Astrocyte (in vitro differentiated cells and primary cell): ENCODE data around the gene HSPB1. TPM values are rescaled to one million over a fixed set of nuclear protein-coding genes. Genes with fewer than 3 reads are reported as not detected.

Experiments used
- DNase-seq: peaks from one replicate; pipeline ENCODE4 v3.0.0-alpha.2; 2010; ENCODE audit warnings: low read depth
- FAIRE-seq: peaks from 2 replicates; lab custom pipeline; 2011; peaks lifted over from hg19 to GRCh38; lab: Jason Lieb, UNC
- H2AFZ ChIP-seq: 2 replicates; pipeline ENCODE4 v1.6.0; 2012; ENCODE audit warnings: low read depth, low read length, inconsistent platforms
- H3K27ac ChIP-seq: 2 replicates; pipeline ENCODE4 v1.5.1; 2011; ENCODE audit warnings: low read depth, low read length, inconsistent platforms
- H3K27me3 ChIP-seq: 2 replicates; pipeline ENCODE4 v1.6.0; 2011; ENCODE audit warnings: low read length, inconsistent platforms; ENCODE audit not compliant: insufficient read depth
- H3K36me3 ChIP-seq: 2 replicates; pipeline ENCODE4 v1.5.1; 2011; ENCODE audit warnings: low read length, inconsistent platforms; ENCODE audit not compliant: insufficient read depth
- H3K4me1 ChIP-seq: 2 replicates; pipeline ENCODE4 v1.5.1; 2011; ENCODE audit warnings: low read length, inconsistent platforms; ENCODE audit not compliant: insufficient read depth
- H3K4me2 ChIP-seq: 2 replicates; pipeline ENCODE4 v1.6.0; 2012; ENCODE audit warnings: low read length, inconsistent platforms
- H3K4me3 ChIP-seq: 2 replicates; pipeline ENCODE4 v1.5.1; 2011; ENCODE audit warnings: low read depth, mild to moderate bottlenecking, low read length, inconsistent platforms; ENCODE audit not compliant: insufficient read depth
- H3K79me2 ChIP-seq: 2 replicates; pipeline ENCODE4 v1.6.0; 2012; ENCODE audit warnings: mild to moderate bottlenecking, low read length, inconsistent platforms; ENCODE audit not compliant: insufficient read depth
- H3K9ac ChIP-seq: 2 replicates; pipeline ENCODE4 v1.6.0; 2012; ENCODE audit warnings: mild to moderate bottlenecking, low read length, inconsistent platforms
- H3K9me3 ChIP-seq: 2 replicates; pipeline ENCODE4 v1.5.1; 2012; ENCODE audit warnings: low read depth, mild to moderate bottlenecking, low read length, inconsistent platforms; ENCODE audit not compliant: insufficient read depth
- H4K20me1 ChIP-seq: 2 replicates; pipeline ENCODE4 v1.6.0; 2012; ENCODE audit warnings: low read length, inconsistent platforms; ENCODE audit not compliant: insufficient read depth
- H3K27ac Mint-ChIP-seq: one replicate; pipeline ENCODE4 v1.8.0; 2021; ENCODE audit warnings: mild to moderate bottlenecking, mixed read lengths; ENCODE audit not compliant: unreplicated experiment
- H3K27me3 Mint-ChIP-seq: one replicate; pipeline ENCODE4 v1.8.0; 2021; ENCODE audit warnings: low read depth, mixed read lengths; ENCODE audit not compliant: unreplicated experiment
- H3K36me3 Mint-ChIP-seq: one replicate; pipeline ENCODE4 v1.8.0; 2021; ENCODE audit warnings: low read depth, mixed read lengths; ENCODE audit not compliant: unreplicated experiment
- H3K4me1 Mint-ChIP-seq: one replicate; pipeline ENCODE4 v1.8.0; 2021; ENCODE audit warnings: low read depth, mixed read lengths; ENCODE audit not compliant: unreplicated experiment
- H3K4me3 Mint-ChIP-seq: one replicate; pipeline ENCODE4 v1.8.0; 2021; ENCODE audit warnings: mild to moderate bottlenecking, moderate library complexity, mixed read lengths; ENCODE audit not compliant: unreplicated experiment
- H3K9me3 Mint-ChIP-seq: one replicate; pipeline ENCODE4 v1.8.0; 2021; ENCODE audit warnings: mild to moderate bottlenecking, mixed read lengths; ENCODE audit not compliant: unreplicated experiment
- CTCF ChIP-seq: IDR thresholded peaks from 2 replicates; pipeline ENCODE4 v1.5.1; 2011; ENCODE audit warnings: low read depth, mild to moderate bottlenecking, inconsistent platforms, low read length, moderate library complexity; ENCODE audit not compliant: insufficient read depth
- EZH2 ChIP-seq: IDR thresholded peaks from 2 replicates; pipeline ENCODE4 v1.6.1; 2012; ENCODE audit warnings: mild to moderate bottlenecking, low read length, inconsistent platforms; ENCODE audit not compliant: insufficient read depth
- total RNA-seq: library from RNA; stranded (reverse); gene quantifications from 2 replicates; pipeline ENCODE4 v1.2.1, GENCODE V29; 2021

HSPB1 gene
- total RNA-seq, 1 donor from 2014 or later = 933 TPM

- H3K27me3 Mint-ChIP-seq = no peaks in the 10 kb centered on the region
- H3K27ac Mint-ChIP-seq = no peak overlapping the region
- no peaks in the 10 kb centered on the region for H3K9me3 Mint-ChIP-seq
- Histone ChIP-seq H3K4me2 (no peak overlapping the region), H3K36me3 (peaks cover 58% of the 10 kb centered on the region), H4K20me1 (peaks cover 100% of the 10 kb centered on the region), H3K9me3 (no peaks in the 10 kb centered on the region), H3K27ac (no peak overlapping the region), H3K27me3 (no peaks in the 10 kb centered on the region), H3K4me3 (no peak overlapping the region), H3K9ac (no peak overlapping the region), H3K79me2 (peaks cover 93% of the 10 kb centered on the region), H3K4me1 (peaks cover 6% of the 10 kb centered on the region), H2AFZ (no peak overlapping the region)
- no peak for TF ChIP-seq CTCF
- no peak for TF ChIP-seq EZH2
- peaks cover 39% of the 10 kb centered on the region for H3K36me3 Mint-ChIP-seq
- peaks cover 40% of the 10 kb centered on the region for H3K4me1 Mint-ChIP-seq
- DNase-seq = no peak
- FAIRE-seq = no peak
- no peak overlapping the region for H3K4me3 Mint-ChIP-seq
Observed at GRCh38 chr7:76327610-76328009, 25.1 kb downstream of the HSPB1 start.

GRCh38 chr7:76328389-76328788, 25.9 kb downstream of the HSPB1 start:
- FAIRE-seq (no peak), DNase-seq (no peak)
- Histone ChIP-seq H4K20me1 (peaks cover 100% of the 10 kb centered on the region), H3K27me3 (no peaks in the 10 kb centered on the region), H3K9ac (no peak overlapping the region), H3K9me3 (no peaks in the 10 kb centered on the region), H3K4me1 (peaks cover 6% of the 10 kb centered on the region), H3K27ac (no peak overlapping the region), H3K4me2 (no peak overlapping the region), H2AFZ (no peak overlapping the region), H3K4me3 (no peak overlapping the region), H3K36me3 (peaks cover 57% of the 10 kb centered on the region), H3K79me2 (peaks cover 98% of the 10 kb centered on the region)
- Mint-ChIP-seq H3K4me3 (no peak overlapping the region), H3K27me3 (no peaks in the 10 kb centered on the region), H3K4me1 (peaks cover 35% of the 10 kb centered on the region), H3K36me3 (peaks cover 38% of the 10 kb centered on the region), H3K27ac (no peak overlapping the region), H3K9me3 (no peaks in the 10 kb centered on the region)
- no peak for TF ChIP-seq CTCF
- TF ChIP-seq EZH2 = no peak

GRCh38 chr7:76329479-76329878, 27.0 kb downstream of the HSPB1 start:
- H3K9me3 Mint-ChIP-seq = no peaks in the 10 kb centered on the region
- peaks cover 38% of the 10 kb centered on the region for H3K4me1 Mint-ChIP-seq
- H3K79me2 ChIP-seq = peaks cover 100% of the 10 kb centered on the region
- H4K20me1 ChIP-seq = peaks cover 100% of the 10 kb centered on the region
- H3K36me3 ChIP-seq = peaks cover 57% of the 10 kb centered on the region
- peak overlapping the region; percentile 2 for H3K27ac Mint-ChIP-seq
- H2AFZ ChIP-seq = no peak overlapping the region
- no peak overlapping the region for H3K27ac ChIP-seq
- H3K4me3 Mint-ChIP-seq = no peak overlapping the region
- FAIRE-seq (no peak), DNase-seq (no peak)
- H3K36me3 Mint-ChIP-seq = peaks cover 34% of the 10 kb centered on the region
- TF ChIP-seq CTCF = no peak
- TF ChIP-seq EZH2 = no peak
- H3K4me2 ChIP-seq = no peak overlapping the region
- no peaks in the 10 kb centered on the region for H3K27me3 ChIP-seq
- H3K4me1 ChIP-seq = peaks cover 6% of the 10 kb centered on the region
- no peak overlapping the region for H3K9ac ChIP-seq
- H3K9me3 ChIP-seq = no peaks in the 10 kb centered on the region
- H3K27me3 Mint-ChIP-seq = no peaks in the 10 kb centered on the region
- H3K4me3 ChIP-seq = no peak overlapping the region
